Measurements from ENCODE around the gene REEP5. TPM values are rescaled to one million over a fixed set of nuclear protein-coding genes. Genes with fewer than 3 reads are reported as not detected.

REEP5 gene
- total and polyA plus RNA-seq, 9 of the 15 experiments (the other 6 are each of a cell fraction or from before 2014, with no cell fraction given) = 14.7 to 102 (median 36.0) TPM

- H3K9ac ChIP-seq (ENCODE audit: insufficient read depth in 1 of 2, low read depth in 2 of 2, low read length in 2 of 2) = no peak overlapping the region
- DNase-seq (ENCODE audit: extremely low read depth in 1 of 4, low spot score in 3 of 4) = no peak
- in situ Hi-C loops (cut with MboI) = no loop called here
- H3K27ac ChIP-seq (ENCODE audit: extremely low read depth, low read depth, low read length) = no peak overlapping the region
- TF ChIP-seq ASH1L (IDR thresholded peaks at IDR 0.05; ENCODE audit: borderline replicate concordance, low read depth, partially characterized antibody) = no peak
- TF ChIP-seq XRCC3 (IDR thresholded peaks at IDR 0.05) = no peak
- no peak for TF ChIP-seq ZNF655 (CRISPR knock-in tag; IDR thresholded peaks at IDR 0.05)
- TF ChIP-seq PRMT5 (CRISPR knock-in tag; IDR thresholded peaks at IDR 0.05) = no peak
- TF ChIP-seq RBM22 (IDR thresholded peaks at IDR 0.05; ENCODE audit: low read depth, low read length, poor library complexity, severe bottlenecking) = no peak
- no peak for TF ChIP-seq HNRNPH1 (optimal IDR thresholded peaks at IDR 0.05; ENCODE audit: low read depth, low read length)
- TF ChIP-seq POLR2H (tag; IDR thresholded peaks at IDR 0.05; ENCODE audit: low read depth) = no peak
- no peak for TF ChIP-seq ZFP30 (CRISPR knock-in tag; IDR thresholded peaks at IDR 0.05; ENCODE audit: borderline replicate concordance)
- TF ChIP-seq ETS1 (conservative IDR thresholded peaks at IDR 0.05; ENCODE audit: control insufficient read depth, low read depth, low read length) = no peak
- no peak for FAIRE-seq
- H4K20me1 ChIP-seq (replicated peaks; ENCODE audit: control insufficient read depth, insufficient read depth, low read length) = no peaks in the 10 kb centered on the region
- CTCF ChIA-PET (ENCODE audit: low intra/inter-chr PET ratio) = no interaction called here
- peaks cover 29% of the 10 kb centered on the region for H3K79me2 ChIP-seq (ENCODE audit: control insufficient read depth, insufficient read depth, low read length)
- H3K9me1 ChIP-seq (ENCODE audit: control insufficient read depth, insufficient read depth, low read length) = no peaks in the 10 kb centered on the region
- no peak for ATAC-seq
- peaks cover 0 to 6% of the 10 kb centered on the region in 2 experiments; a peak in 1 of 5 replicates for H3K4me1 ChIP-seq (replicated peaks in 1 of 2; ENCODE audit: control insufficient read depth in 2 of 2, insufficient read depth in 2 of 2, low read length in 2 of 2)
- POLR2A ChIA-PET = interaction anchor here (0.6 to 1.7 kb wide), 2 partner anchors 28 to 102 kb away, joined by 3 read pairs; no protein-coding TSS in a partner anchor
- H3K27me3 ChIP-seq (ENCODE audit: control insufficient read depth in 2 of 2, insufficient read depth in 2 of 2, low read length in 2 of 2) = no peaks in the 10 kb centered on the region
- no peak overlapping the region for H3K4me2 ChIP-seq (ENCODE audit: insufficient read depth, low read length)
- BruUV-seq (replicated peaks) = no TSS peak
- intact Hi-C loops (cut with micrococcal nuclease) = no loop called here
- no peak overlapping the region for H2AFZ ChIP-seq (ENCODE audit: low read depth, low read length)
- H3K4me3 ChIP-seq = no peak overlapping the region
- peaks cover 82% of the 10 kb centered on the region for H3K36me3 ChIP-seq (ENCODE audit: control insufficient read depth, insufficient read depth, low read length)
- WGBS (ENCODE audit: insufficient coverage, low coverage, missing lambda C conversion rate) = 96% methylated on average over 5 of the region's 5 CpGs
- no peaks in the 10 kb centered on the region for H3K9me3 ChIP-seq (replicated peaks; ENCODE audit: control insufficient read depth, insufficient read depth, low read depth, low read length)
These were observed 54.6 kb downstream of the REEP5 start for GRCh38 chr5:112867411-112867810.
